HG02610 (cell line): Measurements from ENCODE around the gene MON2.
A peak's percentile ranks its signal among the peaks of the same experiment; 100 is the strongest.
"Not testable (repeated sequence)": the region's sequence is repeated elsewhere in the genome, so short reads cannot be mapped to it uniquely, and the experiment has no call there.

Experiments
- ATAC-seq: cut with Tn5 transposase; IDR thresholded peaks from one replicate; pipeline ENCODE4 v1.9.1; 2021; ENCODE audit warnings: mild to moderate bottlenecking, moderate library complexity; ENCODE audit not compliant: unreplicated experiment

The MON2 gene

GRCh38 chr12:62466594-62467491, at the start of gene MON2:
Gene MON2 (plus strand): TSS chr12:62466826. CDS start chr12:62467208, 382 bp downstream.
- ATAC-seq = peak; percentile 99

DNA sequence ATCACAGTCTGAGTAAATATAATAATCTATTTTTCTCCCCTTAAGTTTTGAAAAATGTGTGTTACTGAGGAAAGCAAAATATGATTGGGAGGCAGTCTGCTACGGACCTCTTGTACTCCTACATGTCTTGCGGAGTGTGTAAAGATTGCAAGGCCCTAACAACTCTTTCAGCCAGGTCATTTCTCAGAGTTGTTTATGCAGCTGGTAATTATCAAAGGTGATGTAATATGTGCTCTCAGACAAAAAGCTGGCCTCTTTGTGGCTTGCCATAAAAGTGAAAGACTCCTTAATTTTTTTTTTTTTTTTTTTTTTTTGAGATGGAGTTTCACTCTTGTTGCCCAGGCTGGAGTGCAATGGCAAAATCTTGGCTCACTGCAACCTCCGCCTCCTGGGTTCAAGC, 40.5 kb upstream of the MON2 start:
- no peak for ATAC-seq

DNA sequence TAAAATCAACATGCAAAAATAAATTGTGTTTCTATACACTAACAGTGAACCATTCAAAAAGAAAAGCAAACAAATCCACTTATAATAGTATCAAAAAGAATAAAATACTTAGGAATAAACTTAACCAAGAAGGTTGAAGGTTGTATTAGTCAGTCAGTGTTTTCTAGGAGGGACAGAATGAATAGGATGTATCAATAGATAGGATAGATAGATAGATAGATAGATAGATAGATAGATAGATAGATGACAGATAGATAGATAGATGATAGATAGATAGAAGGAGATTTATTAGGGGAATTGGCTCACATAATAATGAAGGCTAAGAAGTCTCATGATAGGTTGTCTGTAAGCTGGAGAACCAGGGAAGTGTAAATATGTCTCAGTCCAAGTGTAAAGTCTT, 37.2 kb upstream of the MON2 start:
- ATAC-seq = no peak

- ATAC-seq = no peak
Observed at GRCh38 chr12:62434494-62435302, 31.9 kb upstream of the MON2 start.

- ATAC-seq = peak; percentile 87
Observed at GRCh38 chr12:62435303-62436163, 31.1 kb upstream of the MON2 start.

GRCh38 chr12:62436164-62436503, 30.5 kb upstream of the MON2 start:
- peak; percentile 16 for ATAC-seq

GRCh38 chr12:62438098-62438692, 28.4 kb upstream of the MON2 start:
- ATAC-seq = no peak

GRCh38 chr12:62446754-62447452, 19.7 kb upstream of the MON2 start:
- ATAC-seq = no peak

DNA sequence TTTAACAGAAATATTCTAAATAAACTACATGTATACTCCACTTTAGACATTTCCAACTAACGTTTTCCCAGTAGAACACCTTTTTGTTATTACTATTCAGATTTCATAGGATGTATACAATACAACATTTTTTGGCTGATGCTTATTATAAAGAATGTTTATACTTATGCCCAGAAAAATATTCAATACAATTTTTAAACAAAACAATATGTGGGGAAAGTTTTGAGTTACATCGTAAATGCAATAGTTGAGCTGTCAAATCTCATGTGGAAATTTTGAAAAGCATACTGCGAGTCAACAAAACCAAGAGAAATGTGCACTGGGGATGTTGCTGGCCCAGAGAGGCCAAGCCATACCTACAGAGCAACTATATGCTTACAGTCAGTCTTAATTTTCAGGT, 18.2 kb upstream of the MON2 start:
- ATAC-seq = no peak

- ATAC-seq = not testable (repeated sequence)
Observed at GRCh38 chr12:62455429-62455828, 11.2 kb upstream of the MON2 start.

DNA sequence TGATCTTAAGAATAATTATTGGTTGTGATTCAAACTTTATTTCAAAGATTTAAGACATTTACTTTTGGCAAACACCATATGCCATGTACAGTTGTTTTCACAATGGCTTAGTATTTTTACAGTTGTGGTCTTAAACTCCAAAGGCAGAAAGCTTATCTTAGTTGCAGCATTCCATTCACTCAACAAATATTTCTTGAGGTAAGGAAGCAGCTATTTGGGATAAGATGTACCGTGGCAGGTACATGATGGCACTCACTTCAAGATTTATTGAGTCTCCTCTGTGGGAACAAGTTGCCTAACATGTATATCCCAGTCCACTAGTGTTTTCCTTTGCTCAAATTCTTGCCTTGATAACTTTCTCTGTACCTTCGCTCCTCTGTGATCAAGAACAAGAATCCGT, 8.0 kb upstream of the MON2 start:
- ATAC-seq = no peak

DNA sequence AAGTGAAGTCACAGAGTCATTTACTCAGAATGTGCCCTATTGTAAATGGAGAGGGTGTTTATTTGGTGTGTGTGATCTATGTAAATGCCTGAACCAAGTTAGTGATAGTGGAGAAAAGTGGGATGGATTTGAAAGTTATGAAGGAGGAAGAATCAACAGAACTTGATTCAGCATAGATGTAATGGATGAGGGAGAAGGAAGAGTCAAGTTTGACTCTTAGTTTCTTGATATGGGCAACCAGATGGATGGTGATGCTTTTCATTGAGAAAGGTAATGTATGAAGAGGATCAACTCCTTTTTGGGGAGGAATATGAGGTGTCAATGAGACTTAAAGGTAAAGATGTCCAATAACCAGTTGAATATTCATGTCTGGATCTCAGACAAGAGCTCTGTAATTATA, 6.7 kb upstream of the MON2 start:
- no peak for ATAC-seq

GRCh38 chr12:62461171-62461837, 5.3 kb upstream of the MON2 start:
- not testable (repeated sequence) for ATAC-seq

- not testable (repeated sequence) for ATAC-seq
Observed at GRCh38 chr12:62463252-62463651, 3.4 kb upstream of the MON2 start.

DNA sequence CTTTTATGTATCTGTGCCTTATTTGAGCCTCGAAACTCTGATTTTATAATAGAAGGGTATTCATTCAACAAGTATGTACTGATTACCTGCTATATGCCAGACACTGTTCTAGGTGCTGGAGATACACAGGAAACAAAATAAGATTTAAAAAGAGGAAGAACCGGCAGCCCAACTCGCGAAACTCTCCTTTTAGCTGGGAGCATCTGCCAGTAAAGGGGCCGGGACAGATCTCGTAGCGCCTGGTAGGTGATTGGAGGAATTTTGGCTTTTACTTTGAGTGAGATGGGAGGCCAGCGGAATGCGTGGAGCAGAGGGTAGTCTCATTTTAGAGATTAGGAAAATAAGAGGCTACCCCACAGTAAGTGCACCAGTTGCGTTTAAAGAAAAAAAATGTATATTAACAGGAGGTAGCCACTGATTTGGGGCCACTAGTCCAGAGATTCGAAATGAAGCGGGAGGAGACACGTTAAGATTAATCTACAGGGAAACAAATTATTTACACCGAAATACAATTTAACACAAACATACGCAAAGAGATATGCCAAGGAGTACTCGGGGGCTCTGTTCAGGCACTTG, 520 bp upstream of the MON2 start:
- peak; percentile 35 for ATAC-seq

GRCh38 chr12:62468397-62468796, 1.8 kb downstream of the MON2 start:
- ATAC-seq = no peak

DNA sequence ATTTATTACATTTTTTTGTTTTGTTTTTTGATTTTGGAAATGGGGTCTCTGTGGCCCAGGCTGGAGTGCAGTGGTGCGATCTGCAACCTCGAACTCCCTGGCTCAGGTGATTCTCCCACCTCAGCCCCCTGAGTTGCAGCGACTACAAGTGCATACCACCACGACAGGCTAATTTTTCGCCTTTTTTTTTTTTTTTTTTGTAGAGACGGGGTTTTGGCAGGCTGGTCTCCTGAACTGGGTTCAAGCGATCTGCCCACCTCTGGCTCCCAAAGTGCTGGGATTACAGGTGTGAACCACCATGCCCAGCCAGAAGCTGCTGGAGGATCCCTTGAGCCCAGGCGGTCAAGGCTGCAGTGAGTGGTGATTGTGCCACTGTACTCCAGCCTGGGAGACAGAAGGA, 2.3 kb downstream of the MON2 start:
- no peak for ATAC-seq

- ATAC-seq = no peak
Observed at GRCh38 chr12:62469704-62470103, 3.1 kb downstream of the MON2 start.

DNA sequence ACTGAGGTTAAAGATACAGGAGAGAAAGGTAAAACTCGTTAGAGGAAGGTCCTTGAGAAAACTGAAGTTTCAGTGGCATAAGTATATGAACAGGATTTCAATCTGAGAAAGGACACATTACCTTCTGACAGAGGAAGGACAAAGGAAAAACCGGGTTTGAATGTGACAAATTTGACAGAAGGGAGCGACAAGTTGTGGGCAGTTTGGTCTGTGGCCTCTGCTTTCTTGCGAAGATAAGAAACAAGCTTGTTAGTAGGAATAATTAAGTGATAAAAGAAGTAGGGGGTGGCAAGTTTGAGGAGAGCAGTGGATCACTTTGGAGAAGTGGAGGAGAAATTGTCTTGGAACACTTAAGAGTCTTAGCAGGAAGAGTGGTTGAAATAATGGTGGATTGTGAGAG, 5.1 kb downstream of the MON2 start:
- ATAC-seq = no peak
